WTC11 (cell line): ENCODE data around the gene PITPNM1. TPM values are rescaled to one million over a fixed set of nuclear protein-coding genes. Genes with fewer than 3 reads are reported as not detected.

Experiments used
- ATAC-seq: fragments of 200-7000 bp; cut with Tn5 transposase; 2 replicates; pipeline ENCODE4 v1.10.0; 2021; ENCODE audit warnings: mild to moderate bottlenecking, moderate library complexity
- CTCF ChIA-PET: fragments of 300-600 bp; sonication (Branson Sonifier 250); formaldehyde crosslinking; loops from one replicate; lab custom pipeline; 2021; ENCODE audit warnings: antibody characterized with exemption; lab: Charles Lee
- POLR2A ChIA-PET: fragments of 350-600 bp; sonication (Branson Sonifier 250); formaldehyde crosslinking; loops from one replicate; lab custom pipeline; 2021; ENCODE audit warnings: antibody characterized with exemption; lab: Charles Lee
- DNase-seq: peaks from one replicate; pipeline ENCODE4 v3.0.0; 2021; ENCODE audit warnings: low spot score
- H3K27ac Mint-ChIP-seq: 2 replicates; pipeline ENCODE4 v1.8.0; 2021; ENCODE audit warnings: mixed read lengths
- H3K27me3 Mint-ChIP-seq: 2 replicates; pipeline ENCODE4 v1.8.0; 2021; ENCODE audit warnings: low read depth, mild to moderate bottlenecking, moderate library complexity, mixed read lengths
- H3K36me3 Mint-ChIP-seq: 2 replicates; pipeline ENCODE4 v1.8.0; 2021; ENCODE audit warnings: mixed read lengths
- H3K4me1 Mint-ChIP-seq: 2 replicates; pipeline ENCODE4 v1.8.0; 2022; ENCODE audit warnings: mixed read lengths
- H3K4me3 Mint-ChIP-seq: 2 replicates; pipeline ENCODE4 v1.8.0; 2021; ENCODE audit warnings: mild to moderate bottlenecking, moderate library complexity, mixed read lengths
- H3K9me3 Mint-ChIP-seq: 2 replicates; pipeline ENCODE4 v1.8.0; 2021; ENCODE audit warnings: mixed read lengths
- ARID4B ChIP-seq: sonication (generic); formaldehyde crosslinking; IDR thresholded peaks from 2 replicates; pipeline ENCODE4 v1.8.0; 2023; ENCODE audit warnings: missing genetic modification reagents, mild to moderate bottlenecking, borderline replicate concordance
- ATF2 ChIP-seq: sonication (generic); formaldehyde crosslinking; IDR thresholded peaks from 2 replicates; pipeline ENCODE4 v1.8.1; 2022; ENCODE audit warnings: low read depth, missing genetic modification reagents, borderline replicate concordance
- ATF3 ChIP-seq: sonication (generic); formaldehyde crosslinking; conservative IDR thresholded peaks from 2 replicates; pipeline ENCODE4 v1.8.1; 2022; ENCODE audit warnings: mild to moderate bottlenecking, missing genetic modification reagents
- ELF4 ChIP-seq: sonication (generic); formaldehyde crosslinking; IDR thresholded peaks from 2 replicates; pipeline ENCODE4 v1.8.1; 2022; ENCODE audit warnings: low read depth, mild to moderate bottlenecking, moderate library complexity, missing genetic modification reagents
- ESRRA ChIP-seq: sonication (generic); formaldehyde crosslinking; IDR thresholded peaks from 2 replicates; pipeline ENCODE4 v1.8.1; 2022; ENCODE audit warnings: mild to moderate bottlenecking, missing genetic modification reagents, borderline replicate concordance
- GABPB1 ChIP-seq: sonication (generic); formaldehyde crosslinking; IDR thresholded peaks from 2 replicates; pipeline ENCODE4 v1.8.1; 2023; ENCODE audit warnings: mild to moderate bottlenecking, missing genetic modification reagents
- HMGA2 ChIP-seq: fragments of 250-450 bp; sonication (Bioruptor Pico); IDR thresholded peaks from 2 replicates; pipeline ENCODE4 v1.4.0; 2021; ENCODE audit warnings: mild to moderate bottlenecking, moderate library complexity
- IRF1 ChIP-seq: sonication (generic); formaldehyde crosslinking; IDR thresholded peaks from 2 replicates; pipeline ENCODE4 v1.8.0; 2023; ENCODE audit warnings: missing genetic modification reagents
- MXD4 ChIP-seq: fragments of 250-450 bp; sonication (Bioruptor Pico); IDR thresholded peaks from 2 replicates; pipeline ENCODE4 v1.8.0; 2021; ENCODE audit warnings: mild to moderate bottlenecking, moderate library complexity, borderline replicate concordance
- PRDM15 ChIP-seq: sonication (generic); formaldehyde crosslinking; IDR thresholded peaks from 2 replicates; pipeline ENCODE4 v1.8.0; 2022; ENCODE audit warnings: missing genetic modification reagents
- TCF7 ChIP-seq: sonication (generic); formaldehyde crosslinking; IDR thresholded peaks from 2 replicates; pipeline ENCODE4 v1.8.0; 2022; ENCODE audit warnings: mild to moderate bottlenecking, low read depth, missing genetic modification reagents, moderate library complexity
- TP53 ChIP-seq: sonication (generic); formaldehyde crosslinking; IDR thresholded peaks from 2 replicates; pipeline ENCODE4 v1.8.1; 2023; ENCODE audit warnings: mild to moderate bottlenecking, missing genetic modification reagents
- USF1 ChIP-seq: sonication (generic); formaldehyde crosslinking; IDR thresholded peaks from 2 replicates; pipeline ENCODE4 v1.8.0; 2022; ENCODE audit warnings: mild to moderate bottlenecking, missing genetic modification reagents
- ZMAT4 ChIP-seq: fragments of 250-450 bp; sonication (Bioruptor Pico); IDR thresholded peaks from 2 replicates; pipeline ENCODE4 v1.9.0; 2021; ENCODE audit warnings: mild to moderate bottlenecking
- ZNF138 ChIP-seq: sonication (generic); formaldehyde crosslinking; conservative IDR thresholded peaks from 2 replicates; pipeline ENCODE4 v1.8.1; 2022; ENCODE audit warnings: mild to moderate bottlenecking, moderate library complexity, missing genetic modification reagents
- ZNF232 ChIP-seq: sonication (generic); formaldehyde crosslinking; IDR thresholded peaks from 2 replicates; pipeline ENCODE4 v1.8.0; 2022; ENCODE audit warnings: mild to moderate bottlenecking, missing genetic modification reagents
- ZNF423 ChIP-seq: fragments of 250-450 bp; sonication (Bioruptor Pico); IDR thresholded peaks from 2 replicates; pipeline ENCODE4 v2.1.2; 2022; ENCODE audit warnings: mild to moderate bottlenecking, moderate library complexity
- total RNA-seq: library from RNA; stranded (reverse); gene quantifications from 3 replicates; pipeline ENCODE4 v1.2.3, GENCODE V29; 2021

Gene PITPNM1
- total RNA-seq, 1 experiment from 2014 or later, result 55.4 TPM

GRCh38 chr11:67463680-67464410 is 41.3 kb downstream of the PITPNM1 start:
- Mint-ChIP-seq H3K9me3 (no peaks in the 10 kb centered on the region), H3K4me1 (peaks cover 23% of the 10 kb centered on the region), H3K27ac (no peak overlapping the region), H3K4me3 (peak overlapping the region; percentile 79), H3K36me3 (no peaks in the 10 kb centered on the region), H3K27me3 (peaks cover 6% of the 10 kb centered on the region; the same call in 1 of the 2 replicates)
- DNase-seq, result no peak
- TF ChIP-seq TCF7 (CRISPR knock-in tag) (no peak), ESRRA (no peak), ZMAT4 (no peak), HMGA2 (no peak), PRDM15 (CRISPR knock-in tag) (no peak), MXD4 (CRISPR knock-in tag) (no peak), ATF3 (CRISPR knock-in tag) (0 out of 2 replicates have a peak, but pooled peaks have one; percentile 16), ZNF232 (CRISPR knock-in tag) (no peak), USF1 (CRISPR knock-in tag) (no peak), ZNF423 (no peak), ZNF138 (no peak), GABPB1 (peak; percentile 54)
- ATAC-seq, result no peak
- POLR2A ChIA-PET, result no interaction called here
- CTCF ChIA-PET, result no interaction called here

- POLR2A ChIA-PET, result interaction anchor here (1.1 kb wide), 1 partner anchor 25 kb away, joined by 3 read pairs; no protein-coding TSS in a partner anchor
- Mint-ChIP-seq H3K36me3 (no peaks in the 10 kb centered on the region), H3K4me3 (no peak overlapping the region), H3K4me1 (peaks cover 20% of the 10 kb centered on the region), H3K27ac (no peak overlapping the region), H3K9me3 (no peaks in the 10 kb centered on the region), H3K27me3 (peaks cover 6% of the 10 kb centered on the region; the same call in 1 of the 2 replicates)
- no peak for ATAC-seq
- no peak for TF ChIP-seq ATF2 (CRISPR knock-in tag)
- TF ChIP-seq ELF4 (CRISPR knock-in tag), result no peak
- no peak for TF ChIP-seq IRF1
- TF ChIP-seq ARID4B (CRISPR knock-in tag), result no peak
- no peak for TF ChIP-seq TP53 (CRISPR knock-in tag)
- CTCF ChIA-PET, result no interaction called here
- no peak for DNase-seq
Measured at GRCh38 chr11:67463186-67463585, 42.0 kb downstream of the PITPNM1 start.
